ENCODE measurements around the gene MAP3K2. TPM values are rescaled to one million over a fixed set of nuclear protein-coding genes. Genes with fewer than 3 reads are reported as not detected.
A peak's percentile ranks its signal among the peaks of the same experiment; 100 is the strongest.

The MAP3K2 gene, protein sequence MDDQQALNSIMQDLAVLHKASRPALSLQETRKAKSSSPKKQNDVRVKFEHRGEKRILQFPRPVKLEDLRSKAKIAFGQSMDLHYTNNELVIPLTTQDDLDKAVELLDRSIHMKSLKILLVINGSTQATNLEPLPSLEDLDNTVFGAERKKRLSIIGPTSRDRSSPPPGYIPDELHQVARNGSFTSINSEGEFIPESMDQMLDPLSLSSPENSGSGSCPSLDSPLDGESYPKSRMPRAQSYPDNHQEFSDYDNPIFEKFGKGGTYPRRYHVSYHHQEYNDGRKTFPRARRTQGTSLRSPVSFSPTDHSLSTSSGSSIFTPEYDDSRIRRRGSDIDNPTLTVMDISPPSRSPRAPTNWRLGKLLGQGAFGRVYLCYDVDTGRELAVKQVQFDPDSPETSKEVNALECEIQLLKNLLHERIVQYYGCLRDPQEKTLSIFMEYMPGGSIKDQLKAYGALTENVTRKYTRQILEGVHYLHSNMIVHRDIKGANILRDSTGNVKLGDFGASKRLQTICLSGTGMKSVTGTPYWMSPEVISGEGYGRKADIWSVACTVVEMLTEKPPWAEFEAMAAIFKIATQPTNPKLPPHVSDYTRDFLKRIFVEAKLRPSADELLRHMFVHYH
- total RNA-seq (28.4 TPM), polyA plus RNA-seq (ENCODE audit: insufficient read depth in 1 of 8, insufficient read length in 8 of 8, low replicate concordance in 1 of 8) (10 to 100 TPM; 10.8 to 17.8 (median 16.1) TPM)
- long read RNA-seq, donor 1 = 0 reads
- long read RNA-seq, donor 2 = 0 reads
- long read RNA-seq, donor 3 = 0 reads
- long read RNA-seq, donor 4, partial matches to known transcripts = 0 of 1 reads
- long read RNA-seq, donor 4, other reads (novel, unspliced or antisense) = 0 of 1 reads
- long read RNA-seq, donor 5 = 0 reads
- long read RNA-seq, donor 6, partial matches to known transcripts = 14 of 14 reads
- long read RNA-seq, donor 6, other reads (novel, unspliced or antisense) = 0 of 14 reads
- long read RNA-seq, donor 7, partial matches to known transcripts = 7 of 7 reads
- long read RNA-seq, donor 7, other reads (novel, unspliced or antisense) = 0 of 7 reads
- long read RNA-seq, donor 8 = 0 reads
- long read RNA-seq, donor 9 = 0 reads
- long read RNA-seq, donor 10 = 0 reads
- long read RNA-seq, donor 11, partial matches to known transcripts = 7 of 8 reads
- long read RNA-seq, donor 11, other reads (novel, unspliced or antisense) = 0 of 8 reads

- Histone ChIP-seq H3K36me3 (ENCODE audit: control insufficient read depth, insufficient read depth, low read length) (no peaks in the 10 kb centered on the region), H3K27me3 (ENCODE audit: control insufficient read depth, insufficient read depth, low read length) (no peaks in the 10 kb centered on the region), H3K9me3 (replicated peaks; ENCODE audit: control insufficient read depth, low read depth, low read length) (no peaks in the 10 kb centered on the region), H3K4me3 (ENCODE audit: low read length) (peak within 1 kb of the TSS; percentile 92), H3K4me1 (ENCODE audit: control insufficient read depth, insufficient read depth, low read length) (peaks cover 12% of the 10 kb centered on the region), H3K27ac (ENCODE audit: low read length) (peak within 1 kb of the TSS; percentile 99)
- DNase-seq = peak; percentile 96
- WGBS (ENCODE audit: insufficient coverage) = under 1% methylated on average over 94 of the region's 100 CpGs
These were observed at the start of gene MAP3K2 for GRCh38 chr2:127387655-127388422. Gene MAP3K2 (minus strand): TSS chr2:127387975. CDS start chr2:127343129, 44,846 bp downstream.

DNA sequence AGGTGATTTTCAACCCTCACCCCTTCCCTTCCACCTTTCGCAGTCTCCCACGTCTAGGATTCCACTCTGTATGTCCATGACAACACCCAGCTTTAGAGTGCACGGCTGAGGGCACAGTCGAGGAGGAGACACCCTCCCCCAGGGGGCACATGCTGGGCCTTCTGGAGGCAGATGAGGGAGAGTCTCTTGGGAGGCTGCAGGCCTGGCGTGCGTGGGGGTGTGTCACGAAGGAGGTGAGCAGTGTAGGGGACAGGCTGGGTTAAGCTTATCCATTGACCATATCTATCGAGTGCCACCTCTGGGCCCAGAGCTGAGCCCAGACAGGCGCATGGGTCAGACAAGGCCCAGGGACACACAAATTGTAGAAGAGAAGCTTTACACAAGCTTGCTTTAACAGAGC is 49.3 kb upstream of the MAP3K2 start:
- no peak for DNase-seq
- WGBS (ENCODE audit: insufficient coverage) = 86% methylated on average over 3 of the region's 9 CpGs
- Histone ChIP-seq H3K9me3 (replicated peaks; ENCODE audit: control insufficient read depth, low read depth, low read length) (peaks cover 12% of the 10 kb centered on the region), H3K27me3 (ENCODE audit: control insufficient read depth, insufficient read depth, low read length) (no peaks in the 10 kb centered on the region), H3K4me3 (ENCODE audit: low read length) (no peak overlapping the region), H3K4me1 (ENCODE audit: control insufficient read depth, insufficient read depth, low read length) (no peaks in the 10 kb centered on the region), H3K27ac (ENCODE audit: low read length) (no peak overlapping the region), H3K36me3 (ENCODE audit: control insufficient read depth, insufficient read depth, low read length) (no peaks in the 10 kb centered on the region)

DNA sequence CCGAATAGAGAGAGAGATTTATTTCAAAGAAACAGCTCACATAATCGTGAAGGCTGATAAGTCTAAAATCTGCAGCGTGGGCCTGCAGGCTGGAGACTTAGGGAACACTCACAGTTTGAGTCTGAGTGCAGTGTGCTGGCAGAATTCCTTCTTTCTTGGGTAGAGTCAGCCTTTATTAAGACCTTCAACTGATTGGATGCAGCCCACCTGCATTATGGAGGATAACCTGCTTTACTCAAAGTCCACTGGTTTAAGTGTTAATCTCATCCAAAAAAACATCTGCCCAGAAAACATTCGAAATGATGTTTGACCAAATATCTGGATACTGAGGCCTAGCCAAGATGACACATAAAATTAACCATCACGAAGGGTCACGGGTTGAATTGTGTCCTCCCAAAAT is 46.7 kb upstream of the MAP3K2 start:
- peaks cover under 1% of the 10 kb centered on the region for H3K9me3 ChIP-seq (replicated peaks; ENCODE audit: control insufficient read depth, low read depth, low read length)
- no peak overlapping the region for H3K4me3 ChIP-seq (ENCODE audit: low read length)
- H3K36me3 ChIP-seq (ENCODE audit: control insufficient read depth, insufficient read depth, low read length) = no peaks in the 10 kb centered on the region
- H3K27me3 ChIP-seq (ENCODE audit: control insufficient read depth, insufficient read depth, low read length) = no peaks in the 10 kb centered on the region
- H3K27ac ChIP-seq (ENCODE audit: low read length) = no peak overlapping the region
- whole genome bisulfite sequencing (ENCODE audit: insufficient coverage) = 75% methylated on average over 1 of the region's 6 CpGs
- no peak for DNase-seq
- no peaks in the 10 kb centered on the region for H3K4me1 ChIP-seq (ENCODE audit: control insufficient read depth, insufficient read depth, low read length)

- Histone ChIP-seq H3K36me3 (ENCODE audit: control insufficient read depth, insufficient read depth, low read length) (no peaks in the 10 kb centered on the region), H3K27ac (ENCODE audit: low read length) (no peak overlapping the region), H3K9me3 (replicated peaks; ENCODE audit: control insufficient read depth, low read depth, low read length) (no peaks in the 10 kb centered on the region), H3K27me3 (ENCODE audit: control insufficient read depth, insufficient read depth, low read length) (no peaks in the 10 kb centered on the region), H3K4me3 (ENCODE audit: low read length) (no peak overlapping the region), H3K4me1 (ENCODE audit: control insufficient read depth, insufficient read depth, low read length) (no peaks in the 10 kb centered on the region)
- 85% methylated on average over 12 of the region's 14 CpGs for WGBS (ENCODE audit: insufficient coverage)
- no peak for DNase-seq
These were observed 43.7 kb upstream of the MAP3K2 start for GRCh38 chr2:127431408-127432023.

GRCh38 chr2:127429844-127430425 is 42.2 kb upstream of the MAP3K2 start:
- Histone ChIP-seq H3K9me3 (replicated peaks; ENCODE audit: control insufficient read depth, low read depth, low read length) (no peaks in the 10 kb centered on the region), H3K27me3 (ENCODE audit: control insufficient read depth, insufficient read depth, low read length) (peaks cover 1% of the 10 kb centered on the region), H3K4me1 (ENCODE audit: control insufficient read depth, insufficient read depth, low read length) (no peaks in the 10 kb centered on the region), H3K36me3 (ENCODE audit: control insufficient read depth, insufficient read depth, low read length) (no peaks in the 10 kb centered on the region), H3K27ac (ENCODE audit: low read length) (no peak overlapping the region), H3K4me3 (ENCODE audit: low read length) (no peak overlapping the region)
- DNase-seq = no peak
- 82% methylated on average over 6 of the region's 7 CpGs for WGBS (ENCODE audit: insufficient coverage)

GRCh38 chr2:127429291-127429690 is 41.5 kb upstream of the MAP3K2 start:
- Histone ChIP-seq H3K4me3 (ENCODE audit: low read length) (no peak overlapping the region), H3K36me3 (ENCODE audit: control insufficient read depth, insufficient read depth, low read length) (no peaks in the 10 kb centered on the region), H3K27ac (ENCODE audit: low read length) (no peak overlapping the region), H3K27me3 (ENCODE audit: control insufficient read depth, insufficient read depth, low read length) (peaks cover 8% of the 10 kb centered on the region), H3K4me1 (ENCODE audit: control insufficient read depth, insufficient read depth, low read length) (no peaks in the 10 kb centered on the region), H3K9me3 (replicated peaks; ENCODE audit: control insufficient read depth, low read depth, low read length) (no peaks in the 10 kb centered on the region)
- DNase-seq = no peak
- 60% methylated on average over 2 of the region's 4 CpGs for WGBS (ENCODE audit: insufficient coverage)

GRCh38 chr2:127428815-127429109 is 41.0 kb upstream of the MAP3K2 start:
- H3K9me3 ChIP-seq (replicated peaks; ENCODE audit: control insufficient read depth, low read depth, low read length) = no peaks in the 10 kb centered on the region
- no peak overlapping the region for H3K27ac ChIP-seq (ENCODE audit: low read length)
- WGBS (ENCODE audit: insufficient coverage) = 91% methylated on average over 5 of the region's 6 CpGs
- H3K4me1 ChIP-seq (ENCODE audit: control insufficient read depth, insufficient read depth, low read length) = no peaks in the 10 kb centered on the region
- H3K27me3 ChIP-seq (ENCODE audit: control insufficient read depth, insufficient read depth, low read length) = peaks cover 11% of the 10 kb centered on the region
- no peaks in the 10 kb centered on the region for H3K36me3 ChIP-seq (ENCODE audit: control insufficient read depth, insufficient read depth, low read length)
- no peak for DNase-seq
- H3K4me3 ChIP-seq (ENCODE audit: low read length) = no peak overlapping the region

DNA sequence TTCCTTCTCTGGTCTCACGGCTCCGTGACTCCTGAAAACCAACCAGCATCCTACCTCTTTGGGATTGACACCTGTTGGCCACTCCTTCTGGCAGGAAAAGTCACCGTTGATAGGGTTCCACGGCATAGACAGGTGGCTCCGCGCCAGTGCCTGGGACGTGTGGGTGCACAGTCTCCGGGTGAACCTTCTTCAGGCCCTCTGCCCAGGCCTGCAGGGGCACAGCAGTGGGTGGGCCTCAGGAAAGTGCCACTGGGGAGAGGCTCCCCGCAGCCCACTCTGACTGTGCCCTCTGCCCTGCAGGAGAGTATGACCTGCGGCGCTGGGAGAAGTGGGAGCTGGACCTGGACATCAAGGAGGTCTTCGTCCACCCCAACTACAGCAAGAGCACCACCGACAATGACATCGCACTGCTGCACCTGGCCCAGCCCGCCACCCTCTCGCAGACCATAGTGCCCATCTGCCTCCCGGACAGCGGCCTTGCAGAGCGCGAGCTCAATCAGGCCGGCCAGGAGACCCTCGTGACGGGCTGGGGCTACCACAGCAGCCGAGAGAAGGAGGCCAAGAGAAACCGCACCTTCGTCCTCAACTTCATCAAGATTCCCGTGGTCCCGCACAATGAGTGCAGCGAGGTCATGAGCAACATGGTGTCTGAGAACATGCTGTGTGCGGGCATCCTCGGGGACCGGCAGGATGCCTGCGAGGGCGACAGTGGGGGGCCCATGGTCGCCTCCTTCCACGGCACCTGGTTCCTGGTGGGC is 40.5 kb upstream of the MAP3K2 start:
- Histone ChIP-seq H3K4me1 (ENCODE audit: control insufficient read depth, insufficient read depth, low read length) (peaks cover 5% of the 10 kb centered on the region), H3K27ac (ENCODE audit: low read length) (no peak overlapping the region), H3K27me3 (ENCODE audit: control insufficient read depth, insufficient read depth, low read length) (peaks cover 16% of the 10 kb centered on the region), H3K4me3 (ENCODE audit: low read length) (no peak overlapping the region), H3K36me3 (ENCODE audit: control insufficient read depth, insufficient read depth, low read length) (no peaks in the 10 kb centered on the region), H3K9me3 (replicated peaks; ENCODE audit: control insufficient read depth, low read depth, low read length) (no peaks in the 10 kb centered on the region)
- no peak for DNase-seq
- 89% methylated on average over 34 of the region's 36 CpGs for WGBS (ENCODE audit: insufficient coverage)

Measured in muscle of leg (tissue), 16 donors.